Transverse colon (tissue), 4 donors: ENCODE measurements around the gene LSR. TPM values are rescaled to one million over a fixed set of nuclear protein-coding genes. Genes with fewer than 3 reads are reported as not detected.

ENCODE experiments used
- DNase-seq: peaks from one replicate; pipeline ENCODE4 v3.0.0-alpha.2; 2019
- H3K27ac ChIP-seq, 4 donors: fragments of 200-600 bp; sonication (generic); 2 replicates each; pipeline ENCODE4 v1.5.1; 2016 to 2018; ENCODE audit warnings: inconsistent platforms in 4 of 4
- H3K27me3 ChIP-seq: fragments of 200-600 bp; sonication (generic); 2 replicates; pipeline ENCODE4 v1.5.1; 2017; ENCODE audit warnings: inconsistent platforms
- H3K36me3 ChIP-seq, 4 donors: fragments of 200-600 bp; sonication (generic); 2 replicates each; pipeline ENCODE4 v1.5.1; 2017 to 2019; ENCODE audit warnings: inconsistent platforms in 4 of 4
- H3K4me1 ChIP-seq, 4 donors: fragments of 200-600 bp; sonication (generic); 2 replicates each; pipeline ENCODE4 v1.5.1; 2017 to 2020; ENCODE audit warnings: inconsistent platforms in 4 of 4
- H3K4me3 ChIP-seq, 4 donors: fragments of 200-600 bp; sonication (generic); 1 replicate in 1 of 4; 2 replicates in 3 of 4; pipeline versions ENCODE4 v1.5.1 to v1.6.1; 2017 to 2019; ENCODE audit warnings: inconsistent platforms in 4 of 4
- H3K9me3 ChIP-seq, 2 donors: fragments of 200-600 bp; sonication (generic); 2 replicates each; pipeline ENCODE4 v1.5.1; 2017 to 2019; ENCODE audit warnings: inconsistent platforms in 2 of 2
- CTCF ChIP-seq, 5 experiments: fragments of 200-600 bp in 3 of 5; fragments of 450-650 bp in 2 of 5; sonication (generic) in 3 of 5; IDR thresholded peaks; 1 replicate in 2 of 5; 2 replicates in 3 of 5; pipeline ENCODE4 v1.5.1; 2016 to 2017; ENCODE audit warnings: antibody characterized with exemption in 5 of 5, inconsistent platforms in 3 of 5, mild to moderate bottlenecking in 2 of 5, moderate library complexity in 1 of 5
- EP300 ChIP-seq: sonication (generic); formaldehyde crosslinking; IDR thresholded peaks from one replicate; pipeline ENCODE4 v1.6.1; 2017; ENCODE audit warnings: antibody characterized with exemption, low read depth
- POLR2A ChIP-seq: fragments of 450-650 bp; IDR thresholded peaks from one replicate; pipeline ENCODE4 v1.6.1; 2016; ENCODE audit warnings: antibody characterized with exemption, mild to moderate bottlenecking, moderate library complexity
- POLR2AphosphoS5 ChIP-seq, 3 donors: sonication (generic); formaldehyde crosslinking; IDR thresholded peaks; one replicate each; pipeline ENCODE4 v1.6.1; 2016; ENCODE audit warnings: antibody characterized with exemption in 3 of 3
- WGBS, 2 donors: methylation state at CpG; one replicate each; pipeline ENCODE4 v1.1.5; 2018; ENCODE audit warnings: low coverage in 1 of 2; 5-methylcytosine and 5-hydroxymethylcytosine counted together
- in situ Hi-C, 4 donors: fragments of 200-750 bp; cut with MboI; loops; one replicate each; pipeline versions ENCODE4 v1.15.0 to v1.15.1; 2017; ENCODE audit warnings: low sequenced_read_pairs in 3 of 4, low pct_ligation_motif_present in 1 of 4, low pct_unique_long_range_greater_than_20kb in 1 of 4
- intact Hi-C: fragments of 100-400 bp; cut with DNase I; formaldehyde crosslinking; loops from one replicate; pipeline ENCODE4 v1.15.1; 2023; ENCODE audit warnings: low total_unique reads
- total RNA-seq, 4 donors: library from RNA; depleted of rRNA; stranded (reverse); fragments of >200 nt; gene quantifications; one replicate each; pipeline ENCODE4 v1.1.0, GENCODE V29; 2016

Gene LSR
- total RNA-seq, 4 donors from 2014 or later, result 124 to 484 (median 330) TPM

- no peak for DNase-seq
- in situ Hi-C loops (no loop called here), intact Hi-C loops (no loop called here)
- no peaks in the 10 kb centered on the region for H3K9me3 ChIP-seq
- no peak overlapping the region for H3K27ac ChIP-seq
- WGBS, 2 donors, result 60% methylated on average over 2 of the region's 2 CpGs; no CpG with 5 or more reads in 1 of the 2 donors
- H3K27me3 ChIP-seq, result peaks cover 47% of the 10 kb centered on the region
- H3K36me3 ChIP-seq, result no peaks in the 10 kb centered on the region
- H3K4me3 ChIP-seq, result no peak overlapping the region
- no peaks in the 10 kb centered on the region for H3K4me1 ChIP-seq
- TF ChIP-seq POLR2A, result no peak
- no peak for TF ChIP-seq EP300
- TF ChIP-seq POLR2AphosphoS5 (IDR thresholded peaks at IDR 0.05), result no peak
- TF ChIP-seq CTCF (IDR thresholded peaks at IDR 0.05), result no peak
Observed at GRCh38 chr19:35288331-35288730, 39.5 kb downstream of the LSR start.

- H3K27ac ChIP-seq, result no peak overlapping the region
- WGBS, 2 donors, result 11 to 47% methylated on average over 3 to 5 of the region's 5 CpGs
- H3K9me3 ChIP-seq, result no peaks in the 10 kb centered on the region
- DNase-seq, result no peak
- peaks cover 47% of the 10 kb centered on the region for H3K27me3 ChIP-seq
- intact Hi-C loops (no loop called here), in situ Hi-C loops (no loop called here)
- no peaks in the 10 kb centered on the region for H3K4me1 ChIP-seq
- TF ChIP-seq CTCF (IDR thresholded peaks at IDR 0.05), result no peak
- no peak for TF ChIP-seq EP300
- no peak for TF ChIP-seq POLR2AphosphoS5 (IDR thresholded peaks at IDR 0.05)
- no peak for TF ChIP-seq POLR2A
- H3K36me3 ChIP-seq, result no peaks in the 10 kb centered on the region
- no peak overlapping the region for H3K4me3 ChIP-seq
Observed at GRCh38 chr19:35288906-35289305, 40.1 kb downstream of the LSR start.

GRCh38 chr19:35290381-35291127 is 41.8 kb downstream of the LSR start:
- in situ Hi-C loops, result no loop called here
- intact Hi-C loops, result no loop called here
- WGBS, 2 donors, result 55% methylated on average over 19 of the region's 20 CpGs; no CpG with 5 or more reads in 1 of the 2 donors
- H3K9me3 ChIP-seq, result no peaks in the 10 kb centered on the region
- H3K4me3 ChIP-seq, result no peak overlapping the region
- H3K36me3 ChIP-seq, result no peaks in the 10 kb centered on the region
- DNase-seq, result no peak
- no peak overlapping the region for H3K27ac ChIP-seq
- no peaks in the 10 kb centered on the region for H3K4me1 ChIP-seq
- TF ChIP-seq POLR2A, result no peak
- no peak for TF ChIP-seq POLR2AphosphoS5 (IDR thresholded peaks at IDR 0.05)
- no peak for TF ChIP-seq CTCF (IDR thresholded peaks at IDR 0.05)
- TF ChIP-seq EP300, result no peak
- peaks cover 35% of the 10 kb centered on the region for H3K27me3 ChIP-seq

GRCh38 chr19:35291259-35291658 is 42.5 kb downstream of the LSR start:
- peaks cover 35% of the 10 kb centered on the region for H3K27me3 ChIP-seq
- no peaks in the 10 kb centered on the region for H3K9me3 ChIP-seq
- TF ChIP-seq POLR2A (no peak), POLR2AphosphoS5 (IDR thresholded peaks at IDR 0.05) (no peak), EP300 (no peak), CTCF (IDR thresholded peaks at IDR 0.05) (no peak)
- no peak for DNase-seq
- H3K4me1 ChIP-seq, result no peaks in the 10 kb centered on the region
- intact Hi-C loops, result no loop called here
- 64% methylated on average over 6 of the region's 6 CpGs; no CpG with 5 or more reads in 1 of the 2 donors for WGBS, 2 donors
- H3K36me3 ChIP-seq, result no peaks in the 10 kb centered on the region
- in situ Hi-C loops, result no loop called here
- H3K4me3 ChIP-seq, result no peak overlapping the region
- no peak overlapping the region for H3K27ac ChIP-seq
